SIG-M5 (cell line): ENCODE data around the gene STING1.
A peak's percentile ranks its signal among the peaks of the same experiment; 100 is the strongest.
"Not testable (repeated sequence)": the region's sequence is repeated elsewhere in the genome, so short reads cannot be mapped to it uniquely, and the experiment has no call there.

Experiments used
- DNase-seq: peaks from one replicate; lab custom pipeline; 2025; lab: John Stamatoyannopoulos, UW

Gene STING1

GRCh38 chr5:139503036-139503817 lies 20.7 kb upstream of the STING1 start:
- not testable (repeated sequence) for DNase-seq

- DNase-seq, result no peak
Observed at GRCh38 chr5:139501381-139501780, 18.8 kb upstream of the STING1 start.

- no peak for DNase-seq
Observed at GRCh38 chr5:139495638-139496435, 13.3 kb upstream of the STING1 start.

- no peak for DNase-seq
Observed at GRCh38 chr5:139494832-139495231, 12.3 kb upstream of the STING1 start.

- DNase-seq, result no peak
Observed at GRCh38 chr5:139494256-139494655, 11.7 kb upstream of the STING1 start.

GRCh38 chr5:139492700-139493192 lies 10.2 kb upstream of the STING1 start:
- DNase-seq, result no peak

GRCh38 chr5:139488260-139488659 lies 5.7 kb upstream of the STING1 start:
- no peak for DNase-seq

- DNase-seq, result no peak
Observed at GRCh38 chr5:139486201-139486600, 3.6 kb upstream of the STING1 start.

GRCh38 chr5:139482890-139483208 lies 291 bp upstream of the STING1 start:
- not testable (repeated sequence) for DNase-seq

GRCh38 chr5:139481580-139482049 lies 943 bp downstream of the STING1 start:
- DNase-seq, result no peak

GRCh38 chr5:139481122-139481533 lies 1.4 kb downstream of the STING1 start:
- DNase-seq, result no peak

- not testable (repeated sequence) for DNase-seq
Observed at GRCh38 chr5:139479729-139480128, 2.8 kb downstream of the STING1 start.

- DNase-seq, result not testable (repeated sequence)
Observed at GRCh38 chr5:139478657-139479423, 3.7 kb downstream of the STING1 start.

GRCh38 chr5:139475865-139476617 lies 6.5 kb downstream of the STING1 start:
- no peak for DNase-seq

GRCh38 chr5:139474890-139475791 lies 7.4 kb downstream of the STING1 start:
- DNase-seq, result peak; percentile 97

- DNase-seq, result no peak
Observed at GRCh38 chr5:139473565-139473964, 9.0 kb downstream of the STING1 start.

- no peak for DNase-seq
Observed at GRCh38 chr5:139473105-139473504, 9.5 kb downstream of the STING1 start.

- no peak for DNase-seq
Observed at GRCh38 chr5:139472386-139473030, 10.1 kb downstream of the STING1 start.

GRCh38 chr5:139470821-139471300 lies 11.7 kb downstream of the STING1 start, which contains the start of gene SMIM33:
TSS of gene SMIM33 (plus strand) at chr5:139471004. CDS start at chr5:139471122, 118 bp downstream.
- no peak for DNase-seq
